Panc1 (cell line): ENCODE results near the gene MTG1.

ENCODE experiments used
- POLR2AphosphoS5 ChIP-seq: IDR thresholded peaks from 2 replicates; pipeline ENCODE4 v1.6.1; 2012; ENCODE audit warnings: mild to moderate bottlenecking, low read depth, low read length, moderate library complexity
- SIN3A ChIP-seq: IDR thresholded peaks from 2 replicates; pipeline ENCODE4 v1.6.1; 2012; ENCODE audit warnings: low read depth, mild to moderate bottlenecking, low read length, moderate library complexity, borderline replicate concordance; ENCODE audit not compliant: insufficient read depth
- TCF7L2 ChIP-seq: IDR thresholded peaks from 2 replicates; pipeline ENCODE4 v1.6.1; 2011; ENCODE audit warnings: mild to moderate bottlenecking, low read depth, low read length, inconsistent platforms
- TF ChIP-seq, protein P1 (sequence below): fragments of 450-650 bp; IDR thresholded peaks from 2 replicates; pipeline ENCODE4 v1.5.1; 2017; ENCODE audit warnings: mild to moderate bottlenecking

DNA sequence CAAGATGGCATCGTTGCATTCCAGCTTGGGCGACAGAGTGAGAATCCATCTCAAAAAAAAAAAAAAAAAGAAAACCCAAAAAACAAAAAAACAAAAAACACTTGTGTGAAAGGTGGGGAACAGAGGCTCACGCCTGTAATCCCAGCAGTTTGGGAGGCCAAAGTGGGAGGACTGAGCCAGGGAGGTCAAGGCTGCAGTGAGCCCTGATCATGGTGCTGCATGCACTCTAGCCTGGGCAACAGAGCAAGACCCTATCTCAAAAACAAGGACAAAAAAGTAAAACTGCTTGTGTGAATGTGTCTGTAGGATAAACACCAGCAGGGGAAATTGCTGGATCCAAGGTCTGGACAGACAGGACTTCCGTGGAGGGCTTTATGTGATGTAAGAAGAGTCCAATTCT lies 10.4 kb upstream of the MTG1 start:
- TF ChIP-seq, protein P1, sequence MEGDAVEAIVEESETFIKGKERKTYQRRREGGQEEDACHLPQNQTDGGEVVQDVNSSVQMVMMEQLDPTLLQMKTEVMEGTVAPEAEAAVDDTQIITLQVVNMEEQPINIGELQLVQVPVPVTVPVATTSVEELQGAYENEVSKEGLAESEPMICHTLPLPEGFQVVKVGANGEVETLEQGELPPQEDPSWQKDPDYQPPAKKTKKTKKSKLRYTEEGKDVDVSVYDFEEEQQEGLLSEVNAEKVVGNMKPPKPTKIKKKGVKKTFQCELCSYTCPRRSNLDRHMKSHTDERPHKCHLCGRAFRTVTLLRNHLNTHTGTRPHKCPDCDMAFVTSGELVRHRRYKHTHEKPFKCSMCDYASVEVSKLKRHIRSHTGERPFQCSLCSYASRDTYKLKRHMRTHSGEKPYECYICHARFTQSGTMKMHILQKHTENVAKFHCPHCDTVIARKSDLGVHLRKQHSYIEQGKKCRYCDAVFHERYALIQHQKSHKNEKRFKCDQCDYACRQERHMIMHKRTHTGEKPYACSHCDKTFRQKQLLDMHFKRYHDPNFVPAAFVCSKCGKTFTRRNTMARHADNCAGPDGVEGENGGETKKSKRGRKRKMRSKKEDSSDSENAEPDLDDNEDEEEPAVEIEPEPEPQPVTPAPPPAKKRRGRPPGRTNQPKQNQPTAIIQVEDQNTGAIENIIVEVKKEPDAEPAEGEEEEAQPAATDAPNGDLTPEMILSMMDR, result no peak
- TF ChIP-seq POLR2AphosphoS5 (no peak), SIN3A (no peak), TCF7L2 (no peak)
